ENCODE measurements around the gene NRP1. TPM values are rescaled to one million over a fixed set of nuclear protein-coding genes. Genes with fewer than 3 reads are reported as not detected.

Gene NRP1
- total and polyA plus RNA-seq, 2 donors (not counting 3 experiments of a cell fraction or from before 2014, with no cell fraction given): 122 to 306 TPM

DNA sequence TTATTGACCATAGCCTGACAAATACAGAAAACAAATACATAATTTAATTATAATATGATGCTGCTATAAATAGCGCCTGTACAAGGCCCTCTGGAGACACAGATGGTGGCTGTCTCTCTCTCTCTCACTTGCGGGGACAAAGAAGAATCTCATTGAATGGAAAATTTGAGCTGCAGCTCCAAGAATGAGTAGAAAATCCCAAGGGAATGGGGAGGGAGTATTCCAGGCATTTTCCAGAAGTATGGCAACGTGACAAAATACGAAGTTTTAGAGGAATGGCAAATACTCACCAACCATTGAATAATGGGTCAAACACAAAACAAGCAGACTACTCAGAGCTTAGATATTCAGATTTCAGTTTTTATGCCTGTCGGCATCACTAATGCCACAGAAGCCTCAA, 179.9 kb downstream of the NRP1 start:
- Histone ChIP-seq H2AFZ (ENCODE audit: low read depth, low read length) (no peak overlapping the region), H3K4me2 (ENCODE audit: insufficient read depth, low read length) (no peak overlapping the region), H3K4me3 (replicated peaks in 1 of 3; ENCODE audit: insufficient read depth in 1 of 3, low read depth in 1 of 3, low read length in 3 of 3) (no peak overlapping the region), H4K20me1 (replicated peaks; ENCODE audit: control insufficient read depth, extremely low read depth, insufficient read depth, low read length) (no peaks in the 10 kb centered on the region), H3K27me3 (ENCODE audit: control insufficient read depth in 2 of 2, insufficient read depth in 2 of 2, low read length in 2 of 2) (peaks cover 0 to 4% of the 10 kb centered on the region in 2 experiments), H3K4me1 (ENCODE audit: control insufficient read depth, extremely low read depth, insufficient read depth, low read length) (peaks cover 10% of the 10 kb centered on the region), H3K79me2 (ENCODE audit: control insufficient read depth, insufficient read depth, low read length) (no peaks in the 10 kb centered on the region), H3K9me3 (replicated peaks; ENCODE audit: control insufficient read depth, insufficient read depth, low read length) (no peaks in the 10 kb centered on the region), H3K36me3 (ENCODE audit: control insufficient read depth in 2 of 2, extremely low read depth in 1 of 2, insufficient read depth in 2 of 2, low read length in 2 of 2) (no peaks in the 10 kb centered on the region), H3K27ac (ENCODE audit: insufficient read depth, low read depth, low read length) (no peak overlapping the region), H3K9me1 (replicated peaks; ENCODE audit: control insufficient read depth, extremely low read depth, insufficient read depth, low read length) (no peaks in the 10 kb centered on the region), H3K9ac (replicated peaks; ENCODE audit: extremely low read depth, insufficient read depth, low read length) (no peak overlapping the region)
- TF ChIP-seq POLR2A (IDR thresholded peaks at IDR 0.05; ENCODE audit: low read depth, low read length) (no peak), MAX (IDR thresholded peaks at IDR 0.05; ENCODE audit: insufficient read depth, insufficient read length) (no peak), EZH2 (IDR thresholded peaks at IDR 0.05; ENCODE audit: borderline replicate concordance, low read depth, low read length, severe bottlenecking) (no peak), JUN (IDR thresholded peaks at IDR 0.05; ENCODE audit: borderline replicate concordance, insufficient read depth, insufficient read length, low read depth) (no peak), FOS (IDR thresholded peaks at IDR 0.05; ENCODE audit: borderline replicate concordance, insufficient read depth, low read length) (no peak), MYC (IDR thresholded peaks at IDR 0.05; ENCODE audit: low read depth, low read length) (no peak), POLR2AphosphoS5 (IDR thresholded peaks at IDR 0.05; ENCODE audit: insufficient read depth, low read depth, low read length) (no peak), GATA2 (IDR thresholded peaks at IDR 0.05; ENCODE audit: insufficient read depth, insufficient read length, low read depth, low read length) (no peak)
- TF ChIP-seq, protein P1, sequence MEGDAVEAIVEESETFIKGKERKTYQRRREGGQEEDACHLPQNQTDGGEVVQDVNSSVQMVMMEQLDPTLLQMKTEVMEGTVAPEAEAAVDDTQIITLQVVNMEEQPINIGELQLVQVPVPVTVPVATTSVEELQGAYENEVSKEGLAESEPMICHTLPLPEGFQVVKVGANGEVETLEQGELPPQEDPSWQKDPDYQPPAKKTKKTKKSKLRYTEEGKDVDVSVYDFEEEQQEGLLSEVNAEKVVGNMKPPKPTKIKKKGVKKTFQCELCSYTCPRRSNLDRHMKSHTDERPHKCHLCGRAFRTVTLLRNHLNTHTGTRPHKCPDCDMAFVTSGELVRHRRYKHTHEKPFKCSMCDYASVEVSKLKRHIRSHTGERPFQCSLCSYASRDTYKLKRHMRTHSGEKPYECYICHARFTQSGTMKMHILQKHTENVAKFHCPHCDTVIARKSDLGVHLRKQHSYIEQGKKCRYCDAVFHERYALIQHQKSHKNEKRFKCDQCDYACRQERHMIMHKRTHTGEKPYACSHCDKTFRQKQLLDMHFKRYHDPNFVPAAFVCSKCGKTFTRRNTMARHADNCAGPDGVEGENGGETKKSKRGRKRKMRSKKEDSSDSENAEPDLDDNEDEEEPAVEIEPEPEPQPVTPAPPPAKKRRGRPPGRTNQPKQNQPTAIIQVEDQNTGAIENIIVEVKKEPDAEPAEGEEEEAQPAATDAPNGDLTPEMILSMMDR (IDR thresholded peaks at IDR 0.05; ENCODE audit: extremely low read depth in 1 of 2, insufficient read depth in 1 of 2, low read depth in 1 of 2, low read length in 2 of 2): no peak
- no peak for DNase-seq (ENCODE audit: low read depth, low spot score)
- ChIA-PET CTCF (interaction anchor here (1.3 to 2.6 kb wide), 8 partner anchors 10 to 145 kb away, joined by 3 to 23 read pairs (median 5); no protein-coding TSS in a partner anchor), POLR2A (no interaction called here)
- dilution Hi-C loops (cut with MboI; ENCODE audit: extremely low pct_ligation_motif_present, low sequenced_read_pairs): no loop called here
- no peak for FAIRE-seq
- intact Hi-C loops (cut with micrococcal nuclease): no loop called here
- BruUV-seq (replicated peaks): no TSS peak

Measured in endothelial cell of umbilical vein (primary cell).